DND-41 (cell line): ENCODE results near the gene ELL.

Experiments used
- ATAC-seq: fragments of 200-7000 bp; cut with Tn5 transposase; 3 replicates; pipeline ENCODE4 v1.9.1; 2021; ENCODE audit warnings: low read depth; ENCODE audit not compliant: insufficient read depth
- DNase-seq: peaks from one replicate; pipeline ENCODE4 v3.0.0-alpha.2; 2020
- H2AFZ ChIP-seq: 2 replicates; pipeline ENCODE4 v1.6.0; 2012; ENCODE audit warnings: low read depth, low read length
- H3K27ac ChIP-seq: 2 replicates; pipeline ENCODE4 v1.5.1; 2012; ENCODE audit warnings: low read length, inconsistent platforms
- H3K27me3 ChIP-seq: fragments of 200-600 bp; sonication (generic); 2 replicates; pipeline ENCODE4 v1.6.0; 2012; ENCODE audit warnings: low read length, mild to moderate bottlenecking, inconsistent platforms; ENCODE audit not compliant: insufficient read depth, poor library complexity
- H3K36me3 ChIP-seq: 2 replicates; pipeline ENCODE4 v1.5.1; 2012; ENCODE audit warnings: low read length, inconsistent platforms; ENCODE audit not compliant: insufficient read depth
- H3K4me1 ChIP-seq: 2 replicates; pipeline ENCODE4 v1.5.1; 2012; ENCODE audit warnings: mild to moderate bottlenecking, low read length; ENCODE audit not compliant: insufficient read depth
- H3K4me2 ChIP-seq: 2 replicates; pipeline ENCODE4 v1.6.0; 2012; ENCODE audit warnings: mild to moderate bottlenecking, moderate library complexity, low read length, inconsistent platforms; ENCODE audit not compliant: insufficient read depth
- H3K4me3 ChIP-seq, 2 experiments: fragments of 200-600 bp in 1 of 2; shearing (Covaris generic) in 1 of 2; 2 replicates each; pipeline ENCODE4 v1.5.1; 2012 to 2016; ENCODE audit warnings: inconsistent platforms in 2 of 2, low read length in 2 of 2, mild to moderate bottlenecking in 2 of 2, low read depth in 1 of 2, moderate library complexity in 1 of 2
- H3K79me2 ChIP-seq: 2 replicates; pipeline ENCODE4 v1.6.0; 2012; ENCODE audit warnings: low read length, inconsistent platforms; ENCODE audit not compliant: insufficient read depth
- H3K9ac ChIP-seq: 2 replicates; pipeline ENCODE4 v1.6.0; 2012; ENCODE audit warnings: low read depth, mild to moderate bottlenecking, inconsistent platforms, low read length, moderate library complexity
- H3K9me3 ChIP-seq: 2 replicates; pipeline ENCODE4 v1.5.1; 2012; ENCODE audit warnings: low read length, moderate library complexity, mild to moderate bottlenecking, inconsistent platforms; ENCODE audit not compliant: insufficient read depth, severe bottlenecking
- H4K20me1 ChIP-seq: 2 replicates; pipeline ENCODE4 v1.6.0; 2012; ENCODE audit warnings: low read length; ENCODE audit not compliant: insufficient read depth
- CTCF ChIP-seq: IDR thresholded peaks from 2 replicates; pipeline ENCODE4 v1.5.1; 2012; ENCODE audit warnings: borderline replicate concordance, low read length, moderate library complexity, mild to moderate bottlenecking; ENCODE audit not compliant: poor library complexity, severe bottlenecking; ENCODE audit errors: extremely low read depth
- EZH2 ChIP-seq: IDR thresholded peaks from 3 replicates; pipeline ENCODE4 v1.6.1; 2012; ENCODE audit warnings: borderline replicate concordance, low read depth, mild to moderate bottlenecking, moderate library complexity, low read length, inconsistent platforms; ENCODE audit not compliant: severe bottlenecking

ELL gene

DNA sequence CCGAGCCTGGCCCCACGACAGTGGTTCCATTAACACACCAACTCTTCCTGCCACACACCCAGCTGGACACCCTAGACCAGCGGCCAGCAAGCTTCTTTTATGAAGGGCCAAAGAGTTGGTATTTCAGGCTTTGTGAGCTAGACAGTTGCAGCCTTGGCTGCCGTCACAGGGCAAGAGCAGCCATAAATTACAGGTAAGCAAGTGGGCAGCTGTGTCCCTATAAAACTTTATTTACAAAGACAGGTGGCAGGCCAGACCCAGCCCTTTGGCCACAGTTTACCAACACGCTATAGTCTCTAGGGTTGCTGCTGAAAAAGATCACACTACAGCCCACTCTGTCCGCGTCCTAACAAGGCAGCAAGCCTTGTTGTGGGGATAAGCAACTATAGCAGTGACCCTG is 13.3 kb downstream of the ELL start:
- DNase-seq (no peak), ATAC-seq (no peak)
- H3K79me2 ChIP-seq, result peaks cover 93% of the 10 kb centered on the region
- no peaks in the 10 kb centered on the region for H3K9me3 ChIP-seq
- H3K27ac ChIP-seq, result no peak overlapping the region
- no peak overlapping the region for H3K9ac ChIP-seq
- peaks cover 18% of the 10 kb centered on the region for H3K4me1 ChIP-seq
- H3K4me3 ChIP-seq, result no peak overlapping the region
- TF ChIP-seq CTCF (no peak), EZH2 (no peak)
- no peaks in the 10 kb centered on the region for H3K36me3 ChIP-seq
- peaks cover 81% of the 10 kb centered on the region for H4K20me1 ChIP-seq
- H3K27me3 ChIP-seq, result no peaks in the 10 kb centered on the region
- no peak overlapping the region for H3K4me2 ChIP-seq
- H2AFZ ChIP-seq, result no peak overlapping the region

- DNase-seq, result no peak
- Histone ChIP-seq H3K9me3 (no peaks in the 10 kb centered on the region), H2AFZ (no peak overlapping the region), H3K4me3 (no peak overlapping the region), H3K9ac (no peak overlapping the region), H3K36me3 (no peaks in the 10 kb centered on the region), H3K4me2 (no peak overlapping the region), H3K4me1 (peaks cover 18% of the 10 kb centered on the region), H4K20me1 (peaks cover 83% of the 10 kb centered on the region), H3K79me2 (peaks cover 94% of the 10 kb centered on the region), H3K27me3 (no peaks in the 10 kb centered on the region), H3K27ac (no peak overlapping the region; the same call in 1 of the 2 replicates)
- ATAC-seq, result 0 out of 3 replicates have a peak, but pooled peaks have one; percentile 15
- no peak for TF ChIP-seq EZH2
- no peak for TF ChIP-seq CTCF
Measured at GRCh38 chr19:18507727-18508440, 14.0 kb downstream of the ELL start.

DNA sequence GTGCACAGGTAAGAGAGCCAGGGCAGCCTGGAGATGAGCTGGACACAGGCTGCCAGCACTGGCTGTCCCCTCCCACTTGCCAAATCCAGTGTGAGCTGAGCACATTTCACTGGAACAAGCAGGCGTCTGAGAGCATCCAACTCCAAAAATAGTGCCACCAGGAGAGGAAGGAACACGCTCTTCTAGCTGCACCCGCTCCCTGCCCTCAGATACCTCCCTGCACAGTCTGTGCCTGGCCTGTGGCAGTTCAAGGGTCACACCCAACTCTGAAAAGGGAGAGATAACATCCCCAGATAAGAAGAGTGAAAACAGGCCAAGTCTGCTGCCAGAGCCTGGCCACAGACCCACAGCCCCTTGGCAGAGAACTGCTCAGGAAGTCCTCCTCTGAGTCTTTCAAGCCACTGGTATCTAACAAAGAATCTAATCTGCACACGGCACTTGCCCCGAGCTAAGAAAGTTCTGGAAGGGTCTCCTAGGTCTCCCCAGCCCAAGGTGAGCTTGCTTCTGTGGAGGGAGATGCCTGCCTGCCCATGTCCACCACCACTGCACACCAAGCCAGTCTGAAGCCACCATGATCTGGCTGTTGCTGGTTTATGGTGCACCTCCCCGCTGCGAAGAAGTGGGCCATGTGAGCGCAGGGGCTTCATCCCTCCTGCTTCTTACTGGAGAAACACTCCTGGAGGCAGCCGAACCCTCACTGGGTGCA is 14.7 kb downstream of the ELL start:
- no peaks in the 10 kb centered on the region for H3K27me3 ChIP-seq
- H3K79me2 ChIP-seq, result peaks cover 93% of the 10 kb centered on the region
- H3K27ac ChIP-seq, result peak overlapping the region; percentile 39
- peak overlapping the region; percentile 12; the same call in 1 of the 2 replicates for H3K4me2 ChIP-seq
- peaks cover 18% of the 10 kb centered on the region for H3K4me1 ChIP-seq
- H3K9ac ChIP-seq, result no peak overlapping the region
- H3K4me3 ChIP-seq, result no peak overlapping the region
- no peak overlapping the region for H2AFZ ChIP-seq
- ATAC-seq (peak; percentile 48), DNase-seq (peak; percentile 24)
- H4K20me1 ChIP-seq, result peaks cover 85% of the 10 kb centered on the region
- no peaks in the 10 kb centered on the region for H3K36me3 ChIP-seq
- TF ChIP-seq EZH2 (no peak), CTCF (no peak)
- no peaks in the 10 kb centered on the region for H3K9me3 ChIP-seq
